NCI-H460 (cell line): Measurements from ENCODE around the gene ARL4C. TPM values are rescaled to one million over a fixed set of nuclear protein-coding genes. Genes with fewer than 3 reads are reported as not detected.

Source experiments
- DNase-seq: peaks from one replicate; pipeline ENCODE4 v3.0.0-alpha.2; 2016; ENCODE audit warnings: low read depth; ENCODE audit errors: extremely low read depth
- total RNA-seq: library from RNA; depleted of rRNA; stranded (reverse); fragments of >200 nt; shearing (Covaris generic); gene quantifications from 2 replicates; pipeline ENCODE4 v1.2.3, GENCODE V29; 2014

The ARL4C gene
- total RNA-seq, 1 experiment from 2014 or later = 1.2 TPM

- DNase-seq = no peak
Observed at GRCh38 chr2:234450431-234451124, 46.3 kb downstream of the ARL4C start.

DNA sequence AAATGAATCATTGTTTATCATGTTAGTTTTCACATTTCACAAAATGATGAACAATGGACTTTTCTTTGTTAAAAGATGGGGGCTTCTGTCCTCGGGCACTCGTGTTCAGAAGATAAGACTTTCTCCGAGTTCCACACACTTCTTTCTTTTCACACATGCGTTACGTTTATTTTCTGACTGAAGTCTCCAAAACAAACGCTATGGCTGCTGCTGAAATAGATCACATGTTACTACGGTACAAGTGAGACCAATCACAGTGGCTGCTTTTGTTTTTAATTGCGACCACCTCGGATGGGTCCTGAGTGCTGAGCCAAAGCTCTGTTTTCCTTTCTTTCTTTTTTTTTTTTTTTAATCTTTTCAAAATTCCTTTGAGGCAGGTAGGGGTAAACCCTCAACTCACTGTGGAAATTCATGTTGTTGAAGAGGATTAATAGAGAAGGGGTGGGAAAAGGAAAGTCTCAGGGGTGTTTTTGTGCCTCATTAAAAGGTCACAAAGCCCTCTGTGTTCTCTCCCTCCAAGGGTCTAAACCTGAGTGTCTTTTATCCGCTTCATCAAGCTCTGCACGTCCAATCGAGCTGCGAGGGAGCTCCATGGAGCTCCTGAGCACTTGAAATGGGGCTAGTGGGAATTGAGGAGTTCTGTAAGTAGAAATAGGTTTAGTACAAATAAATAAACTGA lies 48.2 kb downstream of the ARL4C start:
- DNase-seq = no peak

GRCh38 chr2:234447963-234448362 lies 48.9 kb downstream of the ARL4C start:
- DNase-seq = no peak

DNA sequence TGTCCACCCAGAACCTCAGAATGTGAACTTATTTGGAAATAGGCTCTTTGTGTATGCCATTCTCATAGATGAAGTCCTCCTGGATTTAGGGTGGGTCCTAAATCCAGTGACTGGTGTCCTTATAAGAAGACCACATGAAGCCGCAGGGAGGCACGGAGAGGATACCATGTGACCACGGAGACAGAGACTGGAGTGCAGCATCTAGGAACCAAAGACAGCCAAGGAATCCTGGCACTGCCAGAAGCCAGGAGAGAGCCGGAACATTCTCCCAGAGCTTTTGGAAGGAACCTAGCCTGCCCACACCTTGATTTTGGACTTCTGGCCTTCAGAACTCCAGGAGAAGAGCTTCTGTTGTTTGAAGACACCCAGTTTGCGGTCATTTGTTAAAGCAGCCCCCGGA lies 49.7 kb downstream of the ARL4C start:
- no peak for DNase-seq

GRCh38 chr2:234446404-234447076 lies 50.3 kb downstream of the ARL4C start:
- DNase-seq = no peak

DNA sequence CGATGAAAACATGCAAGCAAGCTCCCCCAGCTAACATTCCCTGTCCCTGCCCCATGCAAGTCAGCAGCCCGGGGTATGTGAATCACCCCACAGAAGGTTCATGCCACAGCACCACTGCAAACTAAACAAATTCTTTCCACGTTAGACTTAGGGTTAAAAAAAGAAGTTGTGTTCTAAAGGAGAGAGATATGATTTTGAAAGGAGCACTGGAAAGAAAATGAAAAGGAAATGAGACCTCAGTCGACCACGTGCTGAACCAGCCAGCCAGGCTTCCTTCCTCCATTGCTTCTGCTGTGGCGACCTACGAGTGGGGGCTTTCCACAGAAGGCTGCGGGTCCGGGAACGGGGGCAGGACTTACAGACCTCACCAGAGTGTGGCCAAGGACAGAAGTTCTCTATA lies 52.0 kb downstream of the ARL4C start:
- no peak for DNase-seq

DNA sequence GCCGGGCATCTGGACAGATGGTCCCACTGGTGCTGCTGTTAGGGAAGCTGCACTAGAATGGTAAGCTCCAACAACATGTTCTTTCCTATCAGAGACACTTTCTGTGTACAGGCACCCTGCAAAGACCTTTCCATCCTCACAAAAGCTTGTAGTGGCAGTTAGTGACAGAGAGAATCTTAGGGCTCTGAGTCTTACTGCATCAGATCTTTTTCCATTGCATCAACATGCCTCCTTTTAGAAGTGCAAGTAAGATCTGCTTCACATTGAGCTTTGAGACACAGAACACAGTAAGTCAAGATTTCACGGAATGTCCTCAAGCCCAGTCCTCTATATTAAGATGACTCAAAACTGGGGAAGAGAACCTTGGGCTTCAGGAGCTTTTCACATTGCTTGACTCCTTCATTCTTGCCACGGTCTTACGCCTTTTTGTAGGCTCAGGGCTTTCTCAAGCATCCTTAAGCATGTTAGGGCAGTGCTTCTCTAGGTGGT lies 52.6 kb downstream of the ARL4C start:
- DNase-seq = no peak
